HFFc6 (cell line): ENCODE data around the gene TLNRD1. TPM values are rescaled to one million over a fixed set of nuclear protein-coding genes. Genes with fewer than 3 reads are reported as not detected.

Experiments
- DNase-seq: peaks from one replicate; pipeline ENCODE4 v3.0.0-alpha.2; 2018
- H3K27ac Mint-ChIP-seq: 2 replicates; pipeline ENCODE4 v1.8.0; 2020; ENCODE audit warnings: mild to moderate bottlenecking, mixed read lengths
- H3K27me3 Mint-ChIP-seq: 2 replicates; pipeline ENCODE4 v1.8.0; 2021; ENCODE audit warnings: mild to moderate bottlenecking, moderate library complexity, mixed read lengths; ENCODE audit not compliant: insufficient read depth
- H3K36me3 Mint-ChIP-seq: 2 replicates; pipeline ENCODE4 v1.8.0; 2021; ENCODE audit warnings: low read depth, mixed read lengths
- H3K4me1 Mint-ChIP-seq: 2 replicates; pipeline ENCODE4 v1.8.0; 2020; ENCODE audit warnings: low read depth, mixed read lengths
- H3K4me3 Mint-ChIP-seq: 2 replicates; pipeline ENCODE4 v1.8.0; 2020; ENCODE audit warnings: mild to moderate bottlenecking, moderate library complexity, mixed read lengths
- H3K9me3 Mint-ChIP-seq: 2 replicates; pipeline ENCODE4 v1.8.0; 2020; ENCODE audit warnings: mild to moderate bottlenecking, mixed read lengths
- CTCF ChIP-seq: fragments of 200-600 bp; sonication (generic); IDR thresholded peaks from 2 replicates; pipeline ENCODE4 v1.5.0; 2021; ENCODE audit warnings: antibody characterized with exemption, mild to moderate bottlenecking
- total RNA-seq, 6 experiments: library from RNA; stranded (reverse); fragmentation: NEBNext Ultra II Directional; extraction: Animal tissue kit (Norgen Biotek cat#: 25700); gene quantifications; 2 replicates in 1 of 6; 3 replicates in 5 of 6; pipeline ENCODE4 v1.2.3, GENCODE V29; 2021

The TLNRD1 gene
- total RNA-seq, 6 experiments from 2014 or later = 8.8 to 14.3 (median 12.7) TPM

DNA sequence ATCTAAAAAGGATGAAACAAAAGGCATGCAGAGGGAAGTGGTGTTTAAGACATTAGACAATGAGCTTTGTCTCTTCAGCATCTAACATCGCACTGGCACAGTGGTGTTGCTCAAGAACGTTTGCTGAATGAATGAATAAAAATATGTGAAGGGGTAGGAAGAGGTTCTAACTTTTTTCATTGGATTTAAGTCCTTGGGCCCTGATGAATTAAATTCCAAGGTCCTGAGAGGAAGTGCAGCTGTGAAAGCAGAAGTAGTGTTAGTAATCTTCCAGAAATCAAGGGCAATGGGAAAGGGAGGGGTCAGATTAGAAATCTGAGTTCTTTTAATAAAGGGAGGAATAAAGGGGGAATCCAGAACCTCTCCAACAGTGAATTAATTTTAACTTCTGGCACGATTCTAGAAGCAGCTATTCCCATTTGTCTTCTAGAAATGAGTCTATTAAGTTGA, 29.6 kb downstream of the TLNRD1 start:
- Mint-ChIP-seq H3K27me3 (peaks cover 2% of the 10 kb centered on the region; the same call in 1 of the 2 replicates), H3K27ac (no peak overlapping the region), H3K9me3 (peaks cover 16% of the 10 kb centered on the region), H3K4me3 (no peak overlapping the region), H3K4me1 (peaks cover 38% of the 10 kb centered on the region), H3K36me3 (peaks cover 11% of the 10 kb centered on the region)
- no peak for DNase-seq
- no peak for TF ChIP-seq CTCF

- peaks cover 11% of the 10 kb centered on the region for H3K36me3 Mint-ChIP-seq
- H3K9me3 Mint-ChIP-seq = peaks cover 16% of the 10 kb centered on the region
- H3K27me3 Mint-ChIP-seq = peaks cover 2% of the 10 kb centered on the region; the same call in 1 of the 2 replicates
- DNase-seq = no peak
- no peak overlapping the region for H3K4me3 Mint-ChIP-seq
- no peak overlapping the region for H3K27ac Mint-ChIP-seq
- TF ChIP-seq CTCF = no peak
- H3K4me1 Mint-ChIP-seq = peaks cover 38% of the 10 kb centered on the region
These were observed 30.5 kb downstream of the TLNRD1 start for GRCh38 chr15:81031203-81031602.

DNA sequence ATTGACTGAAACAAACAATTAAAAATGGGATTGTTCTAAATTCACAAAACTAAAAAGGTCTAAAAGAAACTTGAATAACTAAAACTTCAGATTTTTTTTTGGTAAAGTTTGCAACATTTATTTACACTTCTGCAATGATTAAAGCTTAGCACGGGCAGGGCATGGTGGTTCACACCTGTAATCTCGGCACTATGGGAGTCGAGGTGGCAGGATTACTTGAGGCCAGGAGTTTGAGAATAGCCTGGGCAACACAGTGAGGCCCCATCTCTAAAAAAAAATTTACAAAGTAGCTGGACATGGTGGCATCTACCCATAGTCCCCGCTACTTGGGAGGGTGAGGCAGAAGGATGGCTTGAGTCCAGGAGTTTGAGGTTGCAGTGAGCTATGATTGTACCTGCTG, 31.6 kb downstream of the TLNRD1 start:
- peaks cover 2% of the 10 kb centered on the region; the same call in 1 of the 2 replicates for H3K27me3 Mint-ChIP-seq
- peaks cover 16% of the 10 kb centered on the region for H3K9me3 Mint-ChIP-seq
- H3K27ac Mint-ChIP-seq = no peak overlapping the region
- peaks cover 11% of the 10 kb centered on the region for H3K36me3 Mint-ChIP-seq
- H3K4me1 Mint-ChIP-seq = peaks cover 29% of the 10 kb centered on the region
- H3K4me3 Mint-ChIP-seq = no peak overlapping the region
- TF ChIP-seq CTCF = no peak
- DNase-seq = no peak

GRCh38 chr15:81032818-81033217, 32.1 kb downstream of the TLNRD1 start:
- Mint-ChIP-seq H3K27ac (no peak overlapping the region), H3K4me1 (peaks cover 24% of the 10 kb centered on the region), H3K27me3 (peaks cover 2% of the 10 kb centered on the region; the same call in 1 of the 2 replicates), H3K9me3 (peaks cover 16% of the 10 kb centered on the region), H3K36me3 (peaks cover 11% of the 10 kb centered on the region), H3K4me3 (no peak overlapping the region)
- TF ChIP-seq CTCF = no peak
- no peak for DNase-seq

DNA sequence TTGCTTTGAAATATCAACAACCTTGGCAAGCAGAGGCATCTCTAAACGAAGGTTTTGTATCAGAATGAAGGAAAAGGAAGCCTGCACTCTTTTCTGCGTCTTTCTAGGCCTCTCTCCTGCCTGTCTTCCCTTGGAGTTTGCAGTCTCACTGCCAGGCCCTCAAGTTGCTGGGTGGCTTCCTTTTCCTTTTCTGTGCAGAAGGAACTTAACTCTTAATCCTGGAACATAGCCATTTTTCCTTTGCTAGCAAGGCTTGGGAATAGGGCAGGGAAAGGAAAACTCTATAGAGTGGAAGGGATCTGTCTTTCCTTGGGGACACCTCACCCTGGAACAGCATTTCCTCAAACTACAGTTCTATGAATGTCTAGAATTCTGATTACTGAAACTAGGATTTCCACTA, 32.8 kb downstream of the TLNRD1 start:
- Mint-ChIP-seq H3K36me3 (peaks cover 11% of the 10 kb centered on the region), H3K4me1 (peaks cover 17% of the 10 kb centered on the region), H3K27ac (no peak overlapping the region), H3K4me3 (no peak overlapping the region), H3K9me3 (peaks cover 16% of the 10 kb centered on the region), H3K27me3 (peaks cover 2% of the 10 kb centered on the region; the same call in 1 of the 2 replicates)
- no peak for DNase-seq
- no peak for TF ChIP-seq CTCF
